Measurements from ENCODE around the gene DIP2B.

DNA sequence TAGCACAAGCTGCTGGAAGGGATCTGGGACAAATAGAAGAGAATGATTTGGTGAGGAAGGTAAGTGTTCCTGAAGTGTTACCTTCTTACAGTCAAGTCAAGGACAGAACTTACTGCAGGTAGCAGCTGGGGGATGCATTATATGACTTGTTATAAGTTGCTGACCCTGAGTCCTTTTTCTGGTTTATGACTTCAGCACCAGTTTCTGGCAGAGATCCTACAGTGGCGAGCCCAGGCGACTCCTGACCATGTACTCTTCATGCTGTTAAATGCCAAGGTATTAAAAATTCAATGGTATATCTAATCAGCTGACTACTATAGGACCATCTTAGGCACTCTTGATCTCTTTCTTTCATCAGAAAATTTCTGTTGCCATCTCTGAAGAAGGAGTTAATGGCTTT, 214.0 kb downstream of the DIP2B start:
- TF ChIP-seq POLR2A (IDR thresholded peaks at IDR 0.05), result no peak
- TF ChIP-seq, protein P1, sequence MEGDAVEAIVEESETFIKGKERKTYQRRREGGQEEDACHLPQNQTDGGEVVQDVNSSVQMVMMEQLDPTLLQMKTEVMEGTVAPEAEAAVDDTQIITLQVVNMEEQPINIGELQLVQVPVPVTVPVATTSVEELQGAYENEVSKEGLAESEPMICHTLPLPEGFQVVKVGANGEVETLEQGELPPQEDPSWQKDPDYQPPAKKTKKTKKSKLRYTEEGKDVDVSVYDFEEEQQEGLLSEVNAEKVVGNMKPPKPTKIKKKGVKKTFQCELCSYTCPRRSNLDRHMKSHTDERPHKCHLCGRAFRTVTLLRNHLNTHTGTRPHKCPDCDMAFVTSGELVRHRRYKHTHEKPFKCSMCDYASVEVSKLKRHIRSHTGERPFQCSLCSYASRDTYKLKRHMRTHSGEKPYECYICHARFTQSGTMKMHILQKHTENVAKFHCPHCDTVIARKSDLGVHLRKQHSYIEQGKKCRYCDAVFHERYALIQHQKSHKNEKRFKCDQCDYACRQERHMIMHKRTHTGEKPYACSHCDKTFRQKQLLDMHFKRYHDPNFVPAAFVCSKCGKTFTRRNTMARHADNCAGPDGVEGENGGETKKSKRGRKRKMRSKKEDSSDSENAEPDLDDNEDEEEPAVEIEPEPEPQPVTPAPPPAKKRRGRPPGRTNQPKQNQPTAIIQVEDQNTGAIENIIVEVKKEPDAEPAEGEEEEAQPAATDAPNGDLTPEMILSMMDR (IDR thresholded peaks at IDR 0.05 in 8 of 11, conservative IDR thresholded peaks at IDR 0.05 in 3 of 11), result no peak

All from spleen (tissue), 7 donors.